A549 (cell line): Measurements from ENCODE around the gene VIPR1. TPM values are rescaled to one million over a fixed set of nuclear protein-coding genes. Genes with fewer than 3 reads are reported as not detected.

Experiments used
- ATAC-seq, 2 experiments: fragments of 200-7000 bp in 1 of 2; fragments of >200 bp in 1 of 2; cut with Nextera tagmentation in 1 of 2; cut with Tn5 transposase in 1 of 2; 3 replicates each; pipeline versions ENCODE4 v1.8.0 to v1.9.1; 2018 to 2020; ENCODE audit warnings: mild to moderate bottlenecking in 1 of 2, moderate library complexity in 1 of 2
- CTCF ChIA-PET: fragments of 300-600 bp; sonication (Branson Sonifier 250); formaldehyde crosslinking; extraction: SDS; loops from one replicate; lab custom pipeline; 2021; ENCODE audit warnings: antibody characterized with exemption, inconsistent platforms; lab: Yijun Ruan, JAX
- POLR2A ChIA-PET: fragments of 350-600 bp; formaldehyde crosslinking; extraction: SDS; loops from one replicate; lab custom pipeline; 2021; ENCODE audit warnings: antibody characterized with exemption, inconsistent platforms; lab: Yijun Ruan, JAX
- DNase-seq, 2 experiments: peaks; one replicate each; pipeline versions ENCODE4 v3.0.0 to v3.0.0-alpha.2; 2011 to 2016; ENCODE audit warnings: low read depth in 1 of 2, low spot score in 1 of 2
- FAIRE-seq: peaks from 2 replicates; lab custom pipeline; 2011; peaks lifted over from hg19 to GRCh38; lab: Jason Lieb, UNC
- H3K27ac ChIP-seq, 2 experiments: fragments of >200 bp; sonication (Bioruptor Twin); formaldehyde crosslinking; 3 replicates each; pipeline ENCODE4 v1.5.1; 2016 to 2017
- H3K4me1 ChIP-seq: fragments of >200 bp; sonication (Bioruptor Twin); formaldehyde crosslinking; 3 replicates; pipeline ENCODE4 v1.6.1; 2016
- H3K4me2 ChIP-seq: fragments of >200 bp; sonication (Bioruptor Twin); formaldehyde crosslinking; 3 replicates; pipeline ENCODE4 v1.6.1; 2016
- H3K4me3 ChIP-seq: fragments of >200 bp; sonication (Bioruptor Twin); formaldehyde crosslinking; 3 replicates; pipeline ENCODE4 v1.5.1; 2016
- H3K9me3 ChIP-seq: fragments of >200 bp; sonication (Bioruptor Twin); formaldehyde crosslinking; 3 replicates; pipeline ENCODE4 v1.6.1; 2016
- BCL3 ChIP-seq: fragments of >200 bp; sonication (Bioruptor Twin); formaldehyde crosslinking; IDR thresholded peaks from 3 replicates; pipeline ENCODE4 v1.6.1; 2016
- CBX2 ChIP-seq: fragments of 200-600 bp; sonication (generic); IDR thresholded peaks from 2 replicates; pipeline ENCODE4 v1.6.1; 2016; ENCODE audit warnings: low read depth, mild to moderate bottlenecking, borderline replicate concordance
- CBX8 ChIP-seq: fragments of 200-600 bp; sonication (generic); IDR thresholded peaks from 2 replicates; pipeline ENCODE4 v1.6.1; 2016
- CHD2 ChIP-seq: fragments of 150-350 bp; IDR thresholded peaks from 2 replicates; pipeline ENCODE4 v1.6.1; 2014; ENCODE audit warnings: low read length; ENCODE audit not compliant: partially characterized antibody
- E2F6 ChIP-seq: IDR thresholded peaks from 2 replicates; pipeline ENCODE4 v1.6.1; 2012; ENCODE audit warnings: low read depth, borderline replicate concordance
- EHF ChIP-seq: fragments of 250-450 bp; sonication (Bioruptor Pico); IDR thresholded peaks from 2 replicates; pipeline ENCODE4 v1.5.0; 2020; ENCODE audit warnings: mild to moderate bottlenecking
- HDAC2 ChIP-seq: fragments of 200-600 bp; sonication (generic); IDR thresholded peaks from 2 replicates; pipeline ENCODE4 v1.6.1; 2016
- HOXB13 ChIP-seq: fragments of 250-450 bp; sonication (Bioruptor Pico); IDR thresholded peaks from 2 replicates; pipeline ENCODE4 v1.5.0; 2020; ENCODE audit warnings: low read depth, mild to moderate bottlenecking, moderate library complexity
- HOXB5 ChIP-seq: fragments of 250-450 bp; sonication (Bioruptor Pico); IDR thresholded peaks from 2 replicates; pipeline ENCODE4 v1.5.0; 2020; ENCODE audit warnings: mild to moderate bottlenecking, moderate library complexity
- JUN ChIP-seq, 2 experiments: fragments of >200 bp; sonication (Bioruptor Twin); formaldehyde crosslinking; IDR thresholded peaks; 2 replicates in 1 of 2; 3 replicates in 1 of 2; pipeline ENCODE4 v1.6.1; 2016 to 2017
- KDM1A ChIP-seq: fragments of 200-600 bp; sonication (generic); IDR thresholded peaks from 2 replicates; pipeline ENCODE4 v1.6.1; 2016; ENCODE audit warnings: low read depth, mild to moderate bottlenecking
- KDM5A ChIP-seq: fragments of 200-600 bp; sonication (generic); IDR thresholded peaks from 2 replicates; pipeline ENCODE4 v1.6.1; 2016; ENCODE audit warnings: antibody characterized with exemption, mild to moderate bottlenecking
- MAFK ChIP-seq: fragments of 450-650 bp; IDR thresholded peaks from 2 replicates; pipeline ENCODE4 v1.6.1; 2014; ENCODE audit not compliant: partially characterized antibody
- MAX ChIP-seq: IDR thresholded peaks from 2 replicates; pipeline ENCODE4 v1.6.1; 2012
- MAZ ChIP-seq: fragments of 150-350 bp; IDR thresholded peaks from 2 replicates; pipeline ENCODE4 v1.6.1; 2014; ENCODE audit warnings: antibody characterized with exemption, low read depth, low read length, borderline replicate concordance
- NR3C1 ChIP-seq: fragments of >200 bp; sonication (Bioruptor Twin); formaldehyde crosslinking; IDR thresholded peaks from 3 replicates; pipeline ENCODE4 v1.6.1; 2017
- POLR2A ChIP-seq: IDR thresholded peaks from 2 replicates; pipeline ENCODE4 v1.6.1; 2012; ENCODE audit warnings: mild to moderate bottlenecking, low read length
- POLR2AphosphoS2 ChIP-seq: conservative IDR thresholded peaks from 2 replicates; pipeline ENCODE4 v1.6.1; 2012; ENCODE audit warnings: low read length, improper control_type of control experiment, inconsistent platforms
- RAD21 ChIP-seq, 2 experiments: fragments of >200 bp in 1 of 2; sonication (Bioruptor Twin) in 1 of 2; formaldehyde crosslinking in 1 of 2; IDR thresholded peaks in 1 of 2; conservative IDR thresholded peaks in 1 of 2; 2 replicates in 1 of 2; 3 replicates in 1 of 2; pipeline ENCODE4 v1.6.1; 2012 to 2018; ENCODE audit warnings: inconsistent platforms in 1 of 2
- RARB ChIP-seq: fragments of 250-450 bp; sonication (Bioruptor Pico); IDR thresholded peaks from 2 replicates; pipeline ENCODE4 v1.8.0; 2021; ENCODE audit warnings: mild to moderate bottlenecking, moderate library complexity
- RFX5 ChIP-seq: fragments of 450-650 bp; IDR thresholded peaks from 2 replicates; pipeline ENCODE4 v1.7.1; 2014; ENCODE audit warnings: antibody characterized with exemption, mild to moderate bottlenecking, moderate library complexity
- RNF2 ChIP-seq: fragments of 200-600 bp; sonication (generic); IDR thresholded peaks from 2 replicates; pipeline ENCODE4 v1.6.1; 2016; ENCODE audit warnings: low read depth, mild to moderate bottlenecking, antibody characterized with exemption, moderate library complexity, borderline replicate concordance
- SMC3 ChIP-seq: fragments of >200 bp; sonication (Bioruptor Twin); formaldehyde crosslinking; IDR thresholded peaks from 3 replicates; pipeline ENCODE4 v1.6.1; 2018; ENCODE audit warnings: inconsistent platforms
- TP53 ChIP-seq: fragments of 250-450 bp; sonication (Bioruptor Pico); IDR thresholded peaks from 2 replicates; pipeline ENCODE4 v1.5.0; 2021; ENCODE audit warnings: mild to moderate bottlenecking, moderate library complexity
- WGBS: methylation state at CpG from one replicate; pipeline ENCODE4 v1.1.6; 2017; ENCODE audit errors: missing lambda C conversion rate; 5-methylcytosine and 5-hydroxymethylcytosine counted together
- polyA plus RNA-seq, 4 experiments: library from polyadenylated mRNA; depleted of rRNA in 3 of 4; stranded (reverse); fragments of >200 nt; fragmentation: RNase III in 1 of 4; extraction: RNeasy Plus Mini Kit Qiagen cat#74134 plus additional on column Dnase treatment in 1 of 4; gene quantifications; 2 replicates in 3 of 4; 3 replicates in 1 of 4; pipeline ENCODE4 v1.2.3, GENCODE V29; 2011 to 2017
- TF ChIP-seq, protein P1 (sequence below): IDR thresholded peaks from 2 replicates; pipeline ENCODE4 v1.6.1; 2012
- TF ChIP-seq, protein P2 (sequence below): fragments of 450-650 bp; IDR thresholded peaks from 2 replicates; pipeline ENCODE4 v1.6.1; 2014; ENCODE audit warnings: antibody characterized with exemption
- TF ChIP-seq, protein P3 (sequence below): fragments of 200-600 bp; sonication (generic); IDR thresholded peaks from 2 replicates; pipeline ENCODE4 v1.6.1; 2016; ENCODE audit warnings: antibody characterized with exemption, mild to moderate bottlenecking, moderate library complexity

VIPR1 gene
- polyA plus RNA-seq, 2 of the 4 experiments (the other 2 are of a cell fraction), result 0.26 to 0.80 TPM

DNA sequence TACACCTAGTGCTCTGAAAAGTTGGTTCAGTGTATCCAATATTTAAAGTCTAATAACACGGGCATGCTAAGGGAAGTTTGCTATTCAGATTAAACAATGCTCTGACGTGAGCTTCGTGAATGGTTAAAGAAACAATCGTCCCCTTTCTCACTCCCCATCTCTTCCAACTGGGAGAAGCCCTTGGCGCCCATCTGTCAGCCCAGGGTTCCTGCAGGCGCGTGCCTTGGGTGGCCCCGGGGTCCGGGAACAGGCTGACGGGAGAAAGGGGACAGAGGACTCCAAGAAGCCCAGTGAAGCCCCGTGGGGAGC lies 78.9 kb downstream of the VIPR1 start:
- WGBS, result 0% methylated on average over 3 of the region's 11 CpGs
- POLR2A ChIA-PET, result interaction anchor here (0.6 to 2.4 kb wide), 3 partner anchors 9 to 19 kb away, joined by 3 to 17 read pairs (median 5); partner anchors contain the start of genes NKTR and SS18L2
- Histone ChIP-seq H3K4me2 (peak overlapping the region; percentile 81), H3K4me1 (peaks cover 20% of the 10 kb centered on the region), H3K27ac (peak overlapping the region; percentile 88 to 97)
- no peak for FAIRE-seq
- ATAC-seq, result no peak; a peak in 1 of 6 replicates
- DNase-seq, result no peak
- TF ChIP-seq CBX8 (no peak), CBX2 (no peak), HDAC2 (no peak), RNF2 (no peak), RAD21 (conservative IDR thresholded peaks at IDR 0.05 in 1 of 2, IDR thresholded peaks at IDR 0.05 in 1 of 2) (no peak), BCL3 (no peak), CHD2 (no peak), EHF (no peak), POLR2A (no peak), NR3C1 (no peak), KDM5A (no peak), KDM1A (no peak), TP53 (CRISPR knock-in tag) (no peak), POLR2AphosphoS2 (no peak)
- TF ChIP-seq, protein P1, sequence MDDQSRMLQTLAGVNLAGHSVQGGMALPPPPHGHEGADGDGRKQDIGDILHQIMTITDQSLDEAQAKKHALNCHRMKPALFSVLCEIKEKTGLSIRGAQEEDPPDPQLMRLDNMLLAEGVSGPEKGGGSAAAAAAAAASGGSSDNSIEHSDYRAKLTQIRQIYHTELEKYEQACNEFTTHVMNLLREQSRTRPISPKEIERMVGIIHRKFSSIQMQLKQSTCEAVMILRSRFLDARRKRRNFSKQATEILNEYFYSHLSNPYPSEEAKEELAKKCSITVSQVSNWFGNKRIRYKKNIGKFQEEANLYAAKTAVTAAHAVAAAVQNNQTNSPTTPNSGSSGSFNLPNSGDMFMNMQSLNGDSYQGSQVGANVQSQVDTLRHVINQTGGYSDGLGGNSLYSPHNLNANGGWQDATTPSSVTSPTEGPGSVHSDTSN, result no peak
- TF ChIP-seq, protein P2, sequence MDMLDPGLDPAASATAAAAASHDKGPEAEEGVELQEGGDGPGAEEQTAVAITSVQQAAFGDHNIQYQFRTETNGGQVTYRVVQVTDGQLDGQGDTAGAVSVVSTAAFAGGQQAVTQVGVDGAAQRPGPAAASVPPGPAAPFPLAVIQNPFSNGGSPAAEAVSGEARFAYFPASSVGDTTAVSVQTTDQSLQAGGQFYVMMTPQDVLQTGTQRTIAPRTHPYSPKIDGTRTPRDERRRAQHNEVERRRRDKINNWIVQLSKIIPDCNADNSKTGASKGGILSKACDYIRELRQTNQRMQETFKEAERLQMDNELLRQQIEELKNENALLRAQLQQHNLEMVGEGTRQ, result no peak
- TF ChIP-seq, all 56 proteins: peak for 0
- H3K9me3 ChIP-seq, result no peaks in the 10 kb centered on the region
- H3K4me3 ChIP-seq, result peak overlapping the region; percentile 71
- CTCF ChIA-PET, result interaction anchor here (1.0 to 1.6 kb wide), 5 partner anchors 9 to 258 kb away, joined by 3 to 5 read pairs (median 3); no protein-coding TSS in a partner anchor

DNA sequence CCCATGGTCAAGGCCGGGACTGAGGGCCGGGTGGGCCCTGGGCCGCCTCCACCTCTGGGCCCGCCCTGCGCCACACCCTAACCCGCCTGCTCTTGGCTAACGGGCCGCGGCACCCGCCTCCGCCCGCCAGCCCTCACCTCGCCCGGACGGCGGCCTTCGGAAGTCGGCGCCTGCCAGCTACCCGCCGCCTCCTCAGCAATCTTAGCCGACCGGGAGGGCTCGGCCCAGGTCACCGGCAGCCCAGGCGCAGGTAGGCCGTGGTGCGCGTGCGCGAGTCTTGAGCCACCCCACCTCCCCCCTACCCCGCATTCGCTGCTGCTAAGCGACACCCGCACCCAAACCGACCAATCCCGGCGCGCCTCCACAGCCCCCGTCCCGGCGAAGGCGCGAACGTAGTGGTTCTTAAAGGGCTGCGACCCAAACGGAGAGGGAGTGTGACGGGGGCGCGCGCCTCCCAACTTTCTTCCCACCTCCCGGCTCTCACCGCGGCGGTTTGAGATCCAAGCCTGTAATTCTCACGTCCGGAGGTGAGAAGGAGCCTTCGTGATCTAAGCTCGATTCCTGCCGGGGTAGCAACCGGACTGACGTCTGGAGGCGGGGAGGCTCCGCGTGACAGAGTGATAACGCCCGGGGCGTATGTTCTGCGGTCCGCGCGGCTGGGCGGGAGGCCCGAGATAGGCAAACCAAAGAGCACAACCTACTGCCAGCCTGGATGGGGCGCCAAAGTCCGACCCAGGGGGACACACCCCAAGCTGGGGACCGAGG lies 79.4 kb downstream of the VIPR1 start, which contains the start of gene SEC22C:
Gene SEC22C (minus strand): TSS at position 259 of the 765 bp plus-strand sequence. CDS start 12,921 bp downstream, outside the sequence.
- Histone ChIP-seq H3K9me3 (no peaks in the 10 kb centered on the region), H3K4me3 (peak within 1 kb of the TSS; percentile 71), H3K27ac (peak within 1 kb of the TSS; percentile 88 to 97), H3K4me2 (peak within 1 kb of the TSS; percentile 95), H3K4me1 (peaks cover 20% of the 10 kb centered on the region)
- FAIRE-seq, result no peak
- POLR2A ChIA-PET, result interaction anchor here (0.6 to 2.4 kb wide), 3 partner anchors 9 to 18 kb away, joined by 3 to 17 read pairs (median 8); partner anchors contain the start of genes NKTR and SS18L2
- CTCF ChIA-PET, result interaction anchor here (1.1 to 1.6 kb wide), 5 partner anchors 12 to 299 kb away, joined by 3 to 4 read pairs (median 3); partner anchors contain the start of gene NKTR
- ATAC-seq, result peak; percentile 98
- peak; percentile 91 to 96 for DNase-seq
- WGBS, result 2% methylated on average over 27 of the region's 77 CpGs
- peak; percentile 48 to 62; a peak in 2 of 5 replicates for TF ChIP-seq JUN (IDR thresholded peaks at IDR 0.05)
- TF ChIP-seq MAFK, result no peak
- TF ChIP-seq RFX5, result no peak
- no peak for TF ChIP-seq MAZ
- no peak for TF ChIP-seq HOXB13 (CRISPR knock-in tag)
- TF ChIP-seq, protein P3, sequence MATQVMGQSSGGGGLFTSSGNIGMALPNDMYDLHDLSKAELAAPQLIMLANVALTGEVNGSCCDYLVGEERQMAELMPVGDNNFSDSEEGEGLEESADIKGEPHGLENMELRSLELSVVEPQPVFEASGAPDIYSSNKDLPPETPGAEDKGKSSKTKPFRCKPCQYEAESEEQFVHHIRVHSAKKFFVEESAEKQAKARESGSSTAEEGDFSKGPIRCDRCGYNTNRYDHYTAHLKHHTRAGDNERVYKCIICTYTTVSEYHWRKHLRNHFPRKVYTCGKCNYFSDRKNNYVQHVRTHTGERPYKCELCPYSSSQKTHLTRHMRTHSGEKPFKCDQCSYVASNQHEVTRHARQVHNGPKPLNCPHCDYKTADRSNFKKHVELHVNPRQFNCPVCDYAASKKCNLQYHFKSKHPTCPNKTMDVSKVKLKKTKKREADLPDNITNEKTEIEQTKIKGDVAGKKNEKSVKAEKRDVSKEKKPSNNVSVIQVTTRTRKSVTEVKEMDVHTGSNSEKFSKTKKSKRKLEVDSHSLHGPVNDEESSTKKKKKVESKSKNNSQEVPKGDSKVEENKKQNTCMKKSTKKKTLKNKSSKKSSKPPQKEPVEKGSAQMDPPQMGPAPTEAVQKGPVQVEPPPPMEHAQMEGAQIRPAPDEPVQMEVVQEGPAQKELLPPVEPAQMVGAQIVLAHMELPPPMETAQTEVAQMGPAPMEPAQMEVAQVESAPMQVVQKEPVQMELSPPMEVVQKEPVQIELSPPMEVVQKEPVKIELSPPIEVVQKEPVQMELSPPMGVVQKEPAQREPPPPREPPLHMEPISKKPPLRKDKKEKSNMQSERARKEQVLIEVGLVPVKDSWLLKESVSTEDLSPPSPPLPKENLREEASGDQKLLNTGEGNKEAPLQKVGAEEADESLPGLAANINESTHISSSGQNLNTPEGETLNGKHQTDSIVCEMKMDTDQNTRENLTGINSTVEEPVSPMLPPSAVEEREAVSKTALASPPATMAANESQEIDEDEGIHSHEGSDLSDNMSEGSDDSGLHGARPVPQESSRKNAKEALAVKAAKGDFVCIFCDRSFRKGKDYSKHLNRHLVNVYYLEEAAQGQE, result no peak
- TF ChIP-seq MAX, result peak; percentile 72
- peak; percentile 59 for TF ChIP-seq POLR2A
- TF ChIP-seq, protein P2, result 0 out of 2 replicates have a peak, but pooled peaks have one; percentile 17
- TF ChIP-seq KDM5A, result 0 out of 2 replicates have a peak, but pooled peaks have one; percentile 14
- TF ChIP-seq, protein P1, result no peak
- peak; percentile 59; the same call in 1 of the 2 replicates for TF ChIP-seq E2F6
- TF ChIP-seq SMC3, result no peak
- TF ChIP-seq RARB, result no peak
- no peak for TF ChIP-seq HOXB5 (CRISPR knock-in tag)
- TF ChIP-seq KDM1A, result no peak
